HG02759 (cell line): ENCODE measurements around the gene PCDHGB1.
"Not testable (repeated sequence)": the region's sequence is repeated elsewhere in the genome, so short reads cannot be mapped to it uniquely, and the experiment has no call there.

ENCODE experiments used
- ATAC-seq: cut with Tn5 transposase; IDR thresholded peaks from one replicate; pipeline ENCODE4 v1.9.1; 2021; ENCODE audit warnings: mild to moderate bottlenecking, moderate library complexity; ENCODE audit not compliant: unreplicated experiment

Gene PCDHGB1

GRCh38 chr5:141349917-141350619 is at the start of gene PCDHGB1:
Gene PCDHGB1 (plus strand): TSS chr5:141350099. CDS start chr5:141350261, 162 bp downstream.
- ATAC-seq: no peak

GRCh38 chr5:141303756-141304155 is 46.1 kb upstream of the PCDHGB1 start, which contains the start of gene SLC25A2:
Gene SLC25A2 (minus strand): TSS chr5:141304049. CDS start chr5:141303865, 184 bp downstream.
- no peak for ATAC-seq

DNA sequence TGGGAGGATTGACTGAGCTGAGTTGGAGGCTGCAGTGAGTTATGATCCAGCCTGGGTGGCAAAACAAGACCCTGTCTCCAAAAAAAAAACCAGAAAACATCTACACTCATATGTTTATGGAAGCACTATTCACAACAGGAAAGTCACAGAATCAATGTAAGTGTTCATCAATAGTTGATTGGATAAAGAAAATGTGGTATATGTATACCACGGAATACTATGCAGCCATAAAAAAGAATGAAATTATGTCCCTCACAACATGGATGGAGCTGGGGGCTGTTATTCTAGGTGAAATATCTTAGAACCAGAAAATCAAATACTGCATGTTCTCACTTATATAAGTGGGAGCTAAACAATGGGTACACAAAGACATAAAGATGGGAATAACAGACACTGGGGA is 43.3 kb upstream of the PCDHGB1 start:
- no peak for ATAC-seq

GRCh38 chr5:141313711-141314110 is 36.2 kb upstream of the PCDHGB1 start:
- ATAC-seq: no peak

DNA sequence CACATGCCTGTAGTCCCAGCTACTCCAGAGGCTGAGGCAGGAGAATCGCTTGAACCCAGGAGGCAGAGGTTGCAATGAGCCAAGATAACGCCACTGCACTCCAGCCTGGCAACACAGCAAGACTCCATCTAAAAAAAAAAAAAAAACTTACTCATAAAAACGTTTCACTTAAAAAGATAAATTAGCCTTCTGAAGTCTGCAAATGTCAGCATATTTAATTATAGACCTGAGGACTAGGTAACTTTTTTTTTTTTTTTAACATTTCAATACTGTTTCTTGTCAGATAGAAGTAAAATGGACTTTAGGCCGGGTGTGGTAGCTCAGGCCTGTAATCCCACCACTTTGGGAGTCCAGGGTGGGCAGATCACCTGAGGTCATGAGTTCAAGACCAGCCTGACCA is 32.9 kb upstream of the PCDHGB1 start:
- not testable (repeated sequence) for ATAC-seq

DNA sequence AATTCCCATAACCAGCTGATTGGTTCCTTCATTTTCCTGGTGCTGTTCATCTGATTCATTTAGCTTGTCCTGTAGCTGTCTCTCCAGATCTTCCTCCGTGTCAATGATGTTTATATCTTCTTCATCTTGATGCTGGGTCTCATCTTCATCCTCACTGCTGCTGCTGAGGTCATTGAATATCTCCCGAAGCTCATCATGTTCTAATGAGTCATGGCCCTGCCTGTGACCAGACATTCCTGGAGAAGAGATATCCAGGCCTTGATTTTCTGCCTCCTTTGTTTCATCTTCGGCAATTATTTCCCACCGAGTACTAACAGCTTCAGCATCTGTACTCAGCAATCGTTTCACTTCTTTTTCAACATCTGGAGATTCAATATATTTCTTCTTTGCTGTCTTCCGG is 30.7 kb upstream of the PCDHGB1 start:
- ATAC-seq: no peak

- no peak for ATAC-seq
These were observed 30.2 kb upstream of the PCDHGB1 start for GRCh38 chr5:141319699-141320098.

DNA sequence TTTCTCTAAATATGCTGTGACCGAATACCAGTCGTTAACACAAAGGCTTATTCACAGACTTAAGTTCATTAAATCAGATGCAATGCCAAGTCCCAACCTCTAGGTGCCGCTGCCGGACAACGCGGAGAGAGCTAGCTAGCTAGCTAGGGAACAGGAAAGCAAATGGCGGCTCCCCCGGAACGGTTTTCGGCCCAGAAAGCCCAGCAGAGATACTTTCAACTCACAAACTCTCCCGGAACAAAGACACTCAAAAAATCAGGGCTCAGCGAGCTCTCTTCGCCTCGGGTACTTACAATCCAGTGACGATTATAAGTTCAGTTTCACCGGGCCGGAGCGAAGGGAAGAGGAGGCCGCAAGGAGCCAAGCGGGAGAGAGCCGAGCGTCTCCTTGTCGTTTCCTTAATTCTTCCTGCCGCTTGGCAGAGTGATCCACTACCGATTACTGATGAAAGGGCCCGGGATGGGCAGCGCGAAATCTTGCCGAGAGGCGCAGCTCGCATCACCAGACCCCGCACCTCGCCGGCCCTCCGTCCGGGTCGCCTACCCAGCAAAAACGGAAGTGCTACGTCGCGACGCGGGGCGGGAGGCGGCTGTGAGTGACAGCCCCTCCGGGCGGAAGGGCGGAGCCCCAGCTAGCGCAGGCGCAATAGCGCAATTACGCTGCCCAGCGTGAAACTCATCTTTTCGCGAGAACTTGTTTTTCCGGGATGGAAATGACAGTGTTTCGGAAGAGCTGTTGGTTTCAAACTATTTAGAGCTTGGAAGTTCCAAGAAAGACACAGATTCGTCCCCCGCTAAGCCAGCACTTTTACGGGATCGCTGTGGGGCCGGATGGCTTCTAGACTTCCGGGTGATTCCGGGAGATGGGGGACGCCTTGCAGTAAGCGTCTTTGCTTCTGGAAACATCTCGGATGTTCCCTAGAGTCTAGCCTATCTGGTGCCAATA is 29.4 kb upstream of the PCDHGB1 start, which contains the start of gene TAF7:
TSS of gene TAF7 (minus strand) at position 560 of the 945 bp plus-strand sequence. CDS start 740 bp downstream, outside the sequence.
- ATAC-seq: peak; percentile 97

GRCh38 chr5:141322261-141322660 is 27.6 kb upstream of the PCDHGB1 start:
- ATAC-seq: no peak

GRCh38 chr5:141326088-141326854 is 23.6 kb upstream of the PCDHGB1 start:
- ATAC-seq: peak; percentile 96

GRCh38 chr5:141328231-141328630 is 21.7 kb upstream of the PCDHGB1 start:
- ATAC-seq: no peak

DNA sequence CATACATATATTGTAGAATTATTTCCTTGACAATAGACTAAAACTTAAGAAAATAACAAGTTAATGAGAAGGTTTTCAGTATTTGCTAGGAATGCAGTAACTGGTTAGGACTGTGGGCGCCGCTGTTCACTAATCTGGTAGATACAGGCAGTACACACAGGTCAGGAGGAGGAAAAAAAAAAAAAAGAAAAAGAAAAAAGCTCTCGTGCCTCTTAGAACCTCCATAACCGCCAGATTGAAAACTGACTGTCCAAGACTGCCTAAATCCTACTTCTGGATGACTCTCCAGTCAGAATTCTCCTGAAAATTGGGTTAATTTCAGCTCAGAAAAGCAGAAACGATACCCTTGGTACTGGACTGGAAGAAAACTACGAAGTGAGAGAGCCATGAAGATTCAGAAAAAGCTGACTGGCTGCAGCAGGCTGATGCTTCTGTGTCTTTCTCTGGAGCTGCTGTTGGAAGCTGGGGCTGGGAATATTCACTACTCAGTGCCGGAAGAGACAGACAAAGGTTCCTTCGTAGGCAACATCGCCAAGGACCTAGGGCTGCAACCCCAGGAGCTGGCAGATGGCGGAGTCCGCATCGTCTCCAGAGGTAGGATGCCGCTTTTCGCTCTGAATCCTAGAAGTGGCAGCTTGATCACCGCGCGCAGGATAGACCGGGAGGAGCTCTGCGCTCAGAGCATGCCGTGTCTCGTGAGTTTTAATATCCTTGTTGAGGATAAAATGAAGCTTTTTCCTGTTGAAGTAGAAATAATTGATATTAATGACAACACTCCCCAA is 19.4 kb upstream of the PCDHGB1 start, which contains the start of gene PCDHGA1:
TSS of gene PCDHGA1 (plus strand) at position 216 of the 782 bp plus-strand sequence.
- ATAC-seq: no peak

- ATAC-seq: not testable (repeated sequence)
These were observed 17.3 kb upstream of the PCDHGB1 start for GRCh38 chr5:141332571-141332970.

- peak; percentile 72 for ATAC-seq
These were observed 11.2 kb upstream of the PCDHGB1 start, which contains the start of gene PCDHGA2 for GRCh38 chr5:141338538-141339306. Gene PCDHGA2 (plus strand): TSS chr5:141338760.

DNA sequence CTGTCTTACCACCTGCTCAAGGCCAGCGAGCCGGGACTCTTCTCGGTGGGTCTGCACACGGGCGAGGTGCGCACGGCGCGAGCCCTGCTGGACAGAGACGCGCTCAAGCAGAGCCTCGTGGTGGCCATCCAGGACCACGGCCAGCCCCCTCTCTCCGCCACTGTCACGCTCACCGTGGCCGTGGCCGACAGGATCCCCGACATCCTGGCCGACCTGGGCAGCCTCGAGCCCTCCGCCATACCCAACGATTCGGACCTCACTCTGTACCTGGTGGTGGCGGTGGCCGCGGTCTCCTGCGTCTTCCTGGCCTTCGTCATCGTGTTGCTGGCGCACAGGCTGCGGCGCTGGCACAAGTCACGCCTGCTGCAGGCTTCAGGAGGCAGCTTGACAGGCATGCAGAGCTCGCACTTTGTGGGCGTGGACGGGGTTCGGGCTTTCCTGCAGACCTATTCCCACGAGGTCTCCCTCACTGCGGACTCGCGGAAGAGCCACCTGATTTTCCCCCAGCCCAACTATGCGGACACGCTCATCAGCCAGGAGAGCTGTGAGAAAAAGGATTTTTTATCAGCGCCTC is 9.0 kb upstream of the PCDHGB1 start:
- not testable (repeated sequence) for ATAC-seq

DNA sequence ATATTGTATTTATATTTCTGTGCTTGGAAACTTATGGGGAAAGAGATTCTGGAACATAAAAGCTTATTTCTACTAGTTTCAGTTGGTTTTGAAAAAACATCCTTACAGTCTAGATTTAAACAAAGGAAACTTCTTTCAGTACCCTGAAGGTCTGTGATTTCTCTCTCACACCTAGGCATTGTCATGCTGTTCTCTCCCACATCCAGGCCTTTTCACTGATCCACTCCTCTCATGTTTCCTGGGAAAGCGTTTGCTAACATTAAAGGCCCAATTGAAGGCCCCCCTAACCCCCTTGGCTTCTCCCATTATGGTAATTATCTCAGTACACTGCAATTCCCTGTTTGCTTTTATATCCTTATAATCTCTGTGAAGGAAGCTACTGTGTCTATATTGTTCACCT is 7.1 kb upstream of the PCDHGB1 start:
- ATAC-seq: no peak

DNA sequence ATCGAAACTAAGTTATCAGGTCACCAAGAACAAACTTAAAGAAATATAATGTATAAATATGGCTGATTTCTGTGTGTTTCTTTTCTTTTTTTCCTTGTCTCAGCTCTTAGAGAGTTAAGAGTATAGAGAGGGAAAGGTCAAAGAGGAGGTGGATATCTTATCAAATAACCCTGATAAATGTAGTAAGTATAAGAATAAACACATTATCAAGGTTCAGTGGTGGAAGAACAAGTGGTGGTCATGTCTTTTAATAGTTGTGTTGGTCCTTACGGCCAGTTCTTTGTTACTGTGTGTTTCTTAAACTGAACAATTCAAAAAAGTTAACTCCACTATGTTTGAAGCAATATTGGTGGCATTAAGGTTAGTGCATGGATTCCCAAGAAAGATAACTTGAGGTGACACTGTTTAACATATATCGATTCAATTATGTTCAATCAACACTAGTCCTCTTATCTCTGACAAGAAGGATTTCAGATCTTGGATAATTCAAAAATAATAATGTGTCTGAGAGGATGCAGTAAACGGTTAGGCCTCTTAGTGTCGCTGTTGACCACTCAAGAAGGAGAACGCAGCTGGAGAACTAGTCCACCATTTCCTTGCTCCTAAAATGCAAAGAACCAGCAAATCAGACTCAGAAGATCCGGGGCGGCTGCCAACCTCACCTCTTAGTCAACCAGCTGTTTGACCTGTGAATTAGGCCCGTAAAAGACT is 6.5 kb upstream of the PCDHGB1 start, which contains the start of gene PCDHGA3:
TSS of gene PCDHGA3 (plus strand) at position 588 of the 711 bp plus-strand sequence. CDS start 205 bp downstream, outside the sequence.
- no peak for ATAC-seq

DNA sequence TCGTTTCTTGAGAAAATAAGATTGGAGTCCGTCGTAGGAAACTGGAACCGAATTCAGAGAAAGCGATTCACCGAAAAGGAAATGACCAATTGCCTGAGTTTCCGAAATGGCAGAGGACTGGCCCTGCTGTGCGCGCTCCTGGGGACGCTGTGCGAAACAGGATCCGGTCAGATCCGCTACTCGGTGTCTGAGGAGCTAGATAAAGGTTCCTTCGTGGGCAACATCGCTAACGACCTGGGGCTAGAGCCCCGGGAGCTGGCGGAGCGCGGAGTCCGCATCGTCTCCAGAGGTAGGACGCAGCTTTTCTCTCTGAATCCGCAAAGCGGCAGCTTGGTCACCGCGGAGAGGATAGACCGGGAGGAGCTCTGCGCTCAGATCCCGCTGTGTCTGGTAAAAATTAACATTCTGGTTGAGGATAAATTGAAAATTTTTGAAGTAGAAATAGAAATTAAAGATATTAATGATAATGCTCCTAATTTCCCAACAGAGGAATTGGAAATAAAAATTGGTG is 5.9 kb upstream of the PCDHGB1 start:
- ATAC-seq: no peak
